ENCODE measurements around the gene NPL.

DNA sequence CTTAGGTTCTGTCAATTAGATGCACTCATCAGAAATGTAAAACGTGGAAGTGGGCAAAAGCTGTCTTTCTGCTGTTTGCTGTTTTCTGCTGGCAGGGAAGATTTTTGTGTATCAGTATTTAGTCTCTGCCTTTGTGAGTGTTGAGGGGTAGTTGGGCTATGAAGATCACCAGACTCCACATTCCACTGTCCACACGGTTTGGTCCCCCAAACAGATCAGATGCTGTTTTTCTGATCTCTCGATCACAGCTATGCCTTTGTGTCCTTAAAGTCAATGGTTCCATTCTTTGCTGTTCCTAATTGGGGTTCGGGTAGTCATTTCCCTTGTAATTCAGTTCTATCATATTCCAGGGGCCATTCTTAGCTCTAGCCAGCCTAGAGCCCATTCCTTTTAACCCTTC is 27.0 kb upstream of the NPL start:
- TF ChIP-seq, protein P1, sequence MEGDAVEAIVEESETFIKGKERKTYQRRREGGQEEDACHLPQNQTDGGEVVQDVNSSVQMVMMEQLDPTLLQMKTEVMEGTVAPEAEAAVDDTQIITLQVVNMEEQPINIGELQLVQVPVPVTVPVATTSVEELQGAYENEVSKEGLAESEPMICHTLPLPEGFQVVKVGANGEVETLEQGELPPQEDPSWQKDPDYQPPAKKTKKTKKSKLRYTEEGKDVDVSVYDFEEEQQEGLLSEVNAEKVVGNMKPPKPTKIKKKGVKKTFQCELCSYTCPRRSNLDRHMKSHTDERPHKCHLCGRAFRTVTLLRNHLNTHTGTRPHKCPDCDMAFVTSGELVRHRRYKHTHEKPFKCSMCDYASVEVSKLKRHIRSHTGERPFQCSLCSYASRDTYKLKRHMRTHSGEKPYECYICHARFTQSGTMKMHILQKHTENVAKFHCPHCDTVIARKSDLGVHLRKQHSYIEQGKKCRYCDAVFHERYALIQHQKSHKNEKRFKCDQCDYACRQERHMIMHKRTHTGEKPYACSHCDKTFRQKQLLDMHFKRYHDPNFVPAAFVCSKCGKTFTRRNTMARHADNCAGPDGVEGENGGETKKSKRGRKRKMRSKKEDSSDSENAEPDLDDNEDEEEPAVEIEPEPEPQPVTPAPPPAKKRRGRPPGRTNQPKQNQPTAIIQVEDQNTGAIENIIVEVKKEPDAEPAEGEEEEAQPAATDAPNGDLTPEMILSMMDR (conservative IDR thresholded peaks at IDR 0.05; ENCODE audit: low read length) = no peak
- TF ChIP-seq EZH2phosphoT487 (IDR thresholded peaks at IDR 0.05; ENCODE audit: borderline replicate concordance, low read depth, low read length) = no peak

Measured in OCI-LY7 (cell line).